IPS-NIHi11 (cell line): ENCODE results near the gene CAPS.

Source experiments
- DNase-seq: peaks from one replicate; pipeline ENCODE4 v3.0.0; 2012; ENCODE audit warnings: mixed read lengths, low spot score

Gene CAPS

GRCh38 chr19:5891938-5892771 lies 21.9 kb upstream of the CAPS start:
- peak; percentile 79 for DNase-seq

DNA sequence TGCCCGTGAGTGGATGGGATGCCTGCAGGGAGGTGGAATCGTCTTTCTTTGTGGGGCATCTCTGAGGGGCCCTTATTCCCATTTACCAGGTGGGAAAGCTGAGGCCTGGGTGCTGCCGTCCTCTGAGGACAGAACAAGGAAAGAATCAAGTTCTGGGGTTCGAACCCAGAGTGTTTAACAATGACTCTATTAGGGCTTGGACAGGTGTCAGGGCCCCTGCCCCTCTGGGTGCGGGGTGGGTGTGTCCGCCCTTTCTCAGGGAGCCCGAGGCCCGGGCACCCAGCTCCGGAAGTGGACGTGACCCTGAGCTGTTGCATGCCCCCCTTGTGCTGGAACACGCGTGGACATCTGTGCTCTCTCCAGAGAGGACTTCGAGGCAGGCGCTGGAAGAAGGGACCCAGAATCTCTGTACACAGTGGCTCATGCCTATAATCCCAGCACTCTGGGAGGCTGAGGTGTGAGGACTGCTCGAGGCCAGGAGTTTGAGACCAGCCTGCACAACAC lies 21.2 kb upstream of the CAPS start:
- no peak for DNase-seq

- DNase-seq = no peak
Measured at GRCh38 chr19:5893296-5893903, 20.7 kb upstream of the CAPS start.

GRCh38 chr19:5893907-5894703 lies 19.9 kb upstream of the CAPS start:
- peak; percentile 37 for DNase-seq

DNA sequence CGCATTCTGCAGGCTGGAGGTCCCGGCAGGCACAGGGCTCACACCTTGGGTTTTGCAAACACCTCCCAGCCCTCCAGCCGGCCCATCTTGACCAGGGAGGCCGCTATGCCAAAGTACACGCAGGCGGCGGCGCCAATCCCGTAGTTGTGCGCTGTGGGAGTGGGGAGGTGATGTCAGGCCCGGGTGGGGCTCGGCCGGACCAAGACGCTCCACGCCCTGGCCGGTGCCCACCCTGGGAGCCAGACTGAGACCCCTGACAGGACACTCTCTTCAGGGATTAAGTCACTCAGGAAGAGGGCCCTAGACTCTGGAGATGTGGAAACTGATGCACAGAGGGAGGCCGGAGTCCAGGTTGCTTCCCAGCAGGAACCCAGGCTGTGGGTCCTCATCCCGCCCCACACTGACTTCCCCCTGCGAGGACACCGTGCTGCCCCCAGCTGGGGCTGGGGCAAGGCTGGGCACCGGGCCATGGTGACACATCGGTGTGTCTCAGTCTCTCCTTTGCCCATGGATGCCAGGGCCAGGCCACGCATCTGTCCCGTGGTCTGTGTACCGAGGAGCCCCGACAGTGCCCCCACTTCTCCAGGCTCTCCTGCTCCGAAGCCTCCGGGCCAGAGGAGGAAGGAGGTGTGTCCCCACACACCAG lies 19.2 kb upstream of the CAPS start:
- no peak for DNase-seq

DNA sequence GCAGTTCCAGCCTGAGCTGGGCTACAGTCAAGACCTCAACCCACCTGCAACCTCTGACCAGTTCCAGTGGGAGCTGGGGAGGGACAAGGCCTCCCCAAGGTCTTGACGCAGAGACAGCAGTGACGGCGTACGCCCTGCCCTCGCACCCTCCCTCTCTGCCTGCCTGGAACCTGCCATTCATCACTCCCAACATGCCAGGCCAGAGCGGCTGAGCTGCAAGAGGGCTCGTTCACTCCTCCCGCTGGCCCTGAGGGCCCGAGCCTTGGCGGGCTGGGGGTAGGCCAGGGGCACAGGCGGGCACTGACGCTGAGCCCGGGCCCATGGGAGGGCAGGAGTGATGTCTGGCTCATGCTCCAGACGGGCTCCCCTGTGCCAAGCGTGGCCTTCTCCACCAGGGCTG lies 18.6 kb upstream of the CAPS start:
- DNase-seq = no peak

- no peak for DNase-seq
Measured at GRCh38 chr19:5895890-5896289, 18.2 kb upstream of the CAPS start.

GRCh38 chr19:5896365-5897076 lies 17.5 kb upstream of the CAPS start:
- DNase-seq = no peak

GRCh38 chr19:5897189-5897969 lies 16.7 kb upstream of the CAPS start:
- no peak for DNase-seq

- DNase-seq = no peak
Measured at GRCh38 chr19:5899728-5900526, 14.1 kb upstream of the CAPS start.

- no peak for DNase-seq
Measured at GRCh38 chr19:5900976-5901375, 13.1 kb upstream of the CAPS start.

- DNase-seq = no peak
Measured at GRCh38 chr19:5903056-5903623, 10.9 kb upstream of the CAPS start.

GRCh38 chr19:5903624-5904351 lies 10.3 kb upstream of the CAPS start, which contains the start of gene NDUFA11:
TSS of gene NDUFA11 (minus strand) at chr19:5903790. CDS start at chr19:5903708, 82 bp downstream.
- peak; percentile 97 for DNase-seq

DNA sequence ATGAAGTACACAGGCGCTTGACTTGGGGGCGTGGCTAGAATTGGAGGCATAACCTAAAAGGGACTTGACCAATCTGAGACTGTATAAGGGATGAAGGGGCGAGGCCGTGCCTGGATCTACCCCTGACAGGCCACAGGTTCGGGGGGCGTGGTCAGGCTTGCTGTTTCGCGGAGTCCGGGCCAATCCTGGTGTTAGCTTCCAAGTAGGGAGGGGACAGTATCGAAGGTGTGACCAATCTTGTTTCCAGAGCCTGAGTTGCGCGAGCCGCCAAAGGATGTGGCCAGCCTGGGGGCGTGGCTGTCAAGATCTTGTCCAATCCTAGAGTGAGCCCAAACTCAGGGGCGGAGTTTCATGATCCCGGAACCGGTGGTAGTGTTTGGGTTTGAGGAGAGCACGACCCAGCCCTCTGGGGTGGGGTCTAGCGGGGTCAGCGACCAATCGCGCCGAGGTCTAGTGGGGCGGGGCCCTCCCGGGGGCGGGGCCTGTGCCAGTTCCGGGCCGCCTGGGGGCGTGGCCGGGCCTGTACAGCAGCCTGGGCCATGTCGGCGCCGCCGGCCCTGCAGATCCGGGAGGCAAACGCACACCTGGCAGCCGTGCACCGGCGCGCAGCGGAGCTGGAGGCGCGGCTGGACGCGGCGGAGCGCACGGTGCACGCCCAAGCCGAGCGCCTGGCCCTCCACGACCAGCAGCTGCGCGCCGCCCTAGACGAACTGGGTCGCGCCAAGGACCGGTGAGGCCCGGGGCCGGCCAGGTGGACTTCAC lies 9.5 kb upstream of the CAPS start, which contains the start of gene VMAC:
VMAC (plus strand) TSS at position 521 of the 762 bp plus-strand sequence; CDS start at position 540, 19 bp downstream.
- peak; percentile 97 for DNase-seq

DNA sequence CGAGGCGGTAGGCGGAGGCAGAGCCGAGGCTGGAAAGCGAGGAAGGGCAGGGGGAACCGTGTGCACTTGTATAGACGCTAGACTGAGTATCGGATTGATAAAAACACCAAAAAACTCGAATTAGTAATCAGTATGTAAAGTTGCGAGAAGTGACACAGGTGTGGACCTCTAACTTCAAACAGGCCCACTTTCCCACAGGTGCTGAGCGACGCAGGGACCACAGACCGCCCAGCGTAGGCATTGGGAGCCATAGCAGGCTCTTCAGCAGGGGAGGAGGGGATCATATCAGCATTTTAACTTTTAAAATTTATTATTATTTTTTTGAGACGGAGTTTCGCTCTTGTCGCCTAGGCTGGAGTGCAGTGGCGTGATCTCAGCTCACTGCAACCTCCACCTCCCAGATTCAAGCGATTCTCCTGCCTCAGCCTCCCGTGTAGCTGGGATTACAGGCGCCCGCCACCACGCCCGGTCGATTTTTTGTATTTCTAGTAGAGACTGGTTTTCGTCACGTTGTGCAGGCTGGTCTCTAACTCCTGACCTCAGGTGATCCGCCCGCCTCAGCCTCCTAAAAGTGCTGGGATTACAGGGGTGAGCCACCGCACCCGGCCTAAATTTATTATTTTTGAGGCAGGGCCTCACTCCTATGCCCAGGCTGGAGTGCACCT lies 8.8 kb upstream of the CAPS start:
- DNase-seq = no peak

DNA sequence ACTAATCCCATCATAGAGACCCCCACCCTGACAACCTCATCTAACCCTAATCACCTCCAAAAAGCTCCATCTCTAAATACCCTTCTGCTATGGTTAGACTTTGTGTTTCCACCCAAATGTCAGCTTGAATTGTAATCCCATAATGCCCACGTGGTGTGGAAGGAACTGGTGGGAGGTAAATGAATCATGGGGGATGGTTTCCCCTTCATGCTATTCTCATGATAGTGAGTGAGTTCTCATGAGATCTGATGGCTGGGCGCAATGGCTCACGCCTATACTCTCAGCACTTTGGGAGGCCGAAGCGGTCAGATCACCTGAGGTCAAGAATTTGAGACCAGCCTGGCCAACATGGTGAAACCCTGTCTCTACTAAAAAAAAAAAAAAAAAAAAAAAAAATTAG lies 6.8 kb upstream of the CAPS start:
- DNase-seq = no peak

GRCh38 chr19:5908773-5909442 lies 5.1 kb upstream of the CAPS start:
- DNase-seq = no peak
